H1 (cell line): Measurements from ENCODE around the gene DNASE2B. TPM values are rescaled to one million over a fixed set of nuclear protein-coding genes. Genes with fewer than 3 reads are reported as not detected.

Experiments used
- CTCF ChIA-PET: fragments of 300-600 bp; sonication (Branson Sonifier 250); formaldehyde crosslinking; loops from one replicate; lab custom pipeline; 2021; ENCODE audit not compliant: partially characterized antibody; lab: Charles Lee
- POLR2A ChIA-PET: fragments of 300-600 bp; sonication (Branson Sonifier 250); formaldehyde crosslinking; loops from one replicate; lab custom pipeline; 2021; ENCODE audit warnings: inconsistent platforms; ENCODE audit not compliant: partially characterized antibody; lab: Charles Lee
- DNase-seq, 2 experiments: peaks; one replicate each; pipeline versions ENCODE4 v3.0.0 to v3.0.0-alpha.2; 2010 to 2022; ENCODE audit warnings: low spot score in 2 of 2, low read depth in 1 of 2, mixed read lengths in 1 of 2
- FAIRE-seq: peaks from 2 replicates; lab custom pipeline; 2011; peaks lifted over from hg19 to GRCh38; lab: Jason Lieb, UNC
- H2AFZ ChIP-seq: 2 replicates; pipeline ENCODE4 v1.8.1; 2012; ENCODE audit warnings: low read length, inconsistent platforms
- H2AK5ac ChIP-seq: 2 replicates; pipeline ENCODE4 v1.6.1; 2013; ENCODE audit warnings: low read depth, low read length
- H2BK120ac ChIP-seq: replicated peaks from 2 replicates; pipeline ENCODE3; 2013; ENCODE audit warnings: low read depth, low read length, inconsistent platforms
- H2BK12ac ChIP-seq: 2 replicates; pipeline ENCODE4 v1.6.1; 2013; ENCODE audit warnings: low read depth, low read length
- H2BK15ac ChIP-seq: 2 replicates; pipeline ENCODE4 v1.6.1; 2013; ENCODE audit warnings: low read length
- H2BK20ac ChIP-seq: 2 replicates; pipeline ENCODE4 v1.6.1; 2013; ENCODE audit warnings: low read length
- H2BK5ac ChIP-seq: 2 replicates; pipeline ENCODE4 v1.6.1; 2013; ENCODE audit warnings: low read depth, low read length
- H3K14ac ChIP-seq: 2 replicates; pipeline ENCODE4 v1.6.1; 2013; ENCODE audit warnings: inconsistent platforms; ENCODE audit not compliant: insufficient read length
- H3K18ac ChIP-seq: 2 replicates; pipeline ENCODE4 v1.6.1; 2013; ENCODE audit warnings: low read length; ENCODE audit errors: extremely low read depth
- H3K23ac ChIP-seq: 2 replicates; pipeline ENCODE4 v1.6.1; 2013; ENCODE audit warnings: inconsistent platforms; ENCODE audit not compliant: insufficient read length
- H3K23me2 ChIP-seq: 2 replicates; pipeline ENCODE4 v1.6.1; 2013; ENCODE audit warnings: low read depth, low read length
- H3K27ac ChIP-seq: 2 replicates; pipeline ENCODE4 v1.6.1; 2011; ENCODE audit warnings: low read depth, low read length, inconsistent platforms
- H3K27me3 ChIP-seq, 4 experiments: replicated peaks in 1 of 4; 1 replicate in 1 of 4; 2 replicates in 3 of 4; pipeline versions ENCODE4 v1.6.1 to v1.8.1; 2011 to 2013; ENCODE audit warnings: low read length in 3 of 4, mild to moderate bottlenecking in 3 of 4, inconsistent platforms in 2 of 4, mixed read lengths in 2 of 4, moderate library complexity in 1 of 4; ENCODE audit not compliant: control insufficient read depth in 3 of 4, insufficient read depth in 3 of 4; ENCODE audit errors: extremely low read depth in 1 of 4
- H3K36me3 ChIP-seq, 4 experiments: 2 replicates each; pipeline versions ENCODE4 v1.6.1 to v1.8.1; 2011 to 2013; ENCODE audit warnings: mild to moderate bottlenecking in 4 of 4, low read length in 3 of 4, moderate library complexity in 2 of 4, control low read depth in 1 of 4, inconsistent platforms in 1 of 4; ENCODE audit not compliant: insufficient read depth in 4 of 4, control insufficient read depth in 2 of 4
- H3K4ac ChIP-seq: replicated peaks from 2 replicates; pipeline ENCODE3; 2013; ENCODE audit warnings: low read length, low read depth, mixed read lengths, inconsistent platforms; ENCODE audit not compliant: insufficient read length
- H3K4me1 ChIP-seq, 4 experiments: replicated peaks in 1 of 4; 1 replicate in 1 of 4; 2 replicates in 3 of 4; pipeline versions ENCODE4 v1.6.1 to v1.8.1; 2011 to 2013; ENCODE audit warnings: low read length in 3 of 4, inconsistent platforms in 2 of 4, mixed read lengths in 1 of 4; ENCODE audit not compliant: insufficient read depth in 4 of 4, control insufficient read depth in 3 of 4
- H3K4me2 ChIP-seq, 2 experiments: 2 replicates each; pipeline versions ENCODE4 v1.6.1 to v1.8.1; 2011 to 2013; ENCODE audit warnings: low read depth in 2 of 2, low read length in 2 of 2, control low read depth in 1 of 2, inconsistent platforms in 1 of 2, mild to moderate bottlenecking in 1 of 2; ENCODE audit not compliant: insufficient read depth in 1 of 2
- H3K4me3 ChIP-seq, 4 experiments: fragments of 200-600, 300-600 bp in 1 of 4; sonication (generic), shearing (Covaris generic), sonication (Bioruptor Twin) in 1 of 4; 2 replicates each; pipeline versions ENCODE4 v1.5.1 to v1.8.1; 2011 to 2016; ENCODE audit warnings: low read length in 4 of 4, low read depth in 3 of 4, control low read depth in 2 of 4, inconsistent platforms in 2 of 4, mild to moderate bottlenecking in 2 of 4, mixed read lengths in 1 of 4, moderate library complexity in 1 of 4; ENCODE audit not compliant: insufficient read depth in 2 of 4; ENCODE audit errors: extremely low read depth in 1 of 4
- H3K56ac ChIP-seq: replicated peaks from 2 replicates; pipeline ENCODE3; 2013; ENCODE audit warnings: low read depth, mild to moderate bottlenecking, mixed read lengths, low read length, inconsistent platforms; ENCODE audit not compliant: insufficient read length
- H3K79me1 ChIP-seq: 2 replicates; pipeline ENCODE4 v1.6.1; 2013; ENCODE audit warnings: low read depth, low read length, control low read depth
- H3K79me2 ChIP-seq, 2 experiments: 2 replicates each; pipeline versions ENCODE4 v1.6.1 to v1.8.1; 2012 to 2013; ENCODE audit warnings: low read length in 2 of 2, mild to moderate bottlenecking in 2 of 2, inconsistent platforms in 1 of 2; ENCODE audit not compliant: insufficient read depth in 2 of 2, control insufficient read depth in 1 of 2
- H3K9ac ChIP-seq, 4 experiments: replicated peaks in 1 of 4; 1 replicate in 1 of 4; 2 replicates in 3 of 4; pipeline versions ENCODE4 v1.6.1 to v1.8.1; 2011 to 2013; ENCODE audit warnings: low read depth in 3 of 4, low read length in 3 of 4, control low read depth in 2 of 4, mild to moderate bottlenecking in 2 of 4, moderate library complexity in 2 of 4, inconsistent platforms in 1 of 4; ENCODE audit errors: extremely low read depth in 1 of 4
- H3K9me3 ChIP-seq, 2 experiments: 2 replicates each; pipeline versions ENCODE4 v1.6.1 to v1.8.1; 2012 to 2013; ENCODE audit warnings: mild to moderate bottlenecking in 2 of 2, moderate library complexity in 2 of 2, control low read depth in 1 of 2, inconsistent platforms in 1 of 2, low read depth in 1 of 2, low read length in 1 of 2, mixed read lengths in 1 of 2; ENCODE audit not compliant: insufficient read depth in 2 of 2
- H4K20me1 ChIP-seq, 2 experiments: replicated peaks in 1 of 2; 2 replicates each; pipeline versions ENCODE3 to v1.8.1; 2011 to 2013; ENCODE audit warnings: inconsistent platforms in 2 of 2, low read length in 2 of 2, mild to moderate bottlenecking in 1 of 2; ENCODE audit not compliant: insufficient read depth in 2 of 2, control insufficient read depth in 1 of 2
- H4K5ac ChIP-seq: 2 replicates; pipeline ENCODE4 v1.6.1; 2013; ENCODE audit warnings: low read length, low read depth, mixed read lengths, inconsistent platforms; ENCODE audit not compliant: insufficient read length
- H4K8ac ChIP-seq: 2 replicates; pipeline ENCODE4 v1.8.0; 2013; ENCODE audit warnings: mild to moderate bottlenecking, moderate library complexity, low read length, inconsistent platforms; ENCODE audit not compliant: insufficient read depth; ENCODE audit errors: extremely low read depth
- H4K91ac ChIP-seq: replicated peaks from 2 replicates; pipeline ENCODE3; 2013; ENCODE audit warnings: low read length, mixed read lengths, inconsistent platforms; ENCODE audit not compliant: insufficient read length
- ATF2 ChIP-seq: IDR thresholded peaks from 2 replicates; pipeline ENCODE4 v1.6.1; 2012; ENCODE audit warnings: low read length, inconsistent platforms
- CBX5 ChIP-seq: fragments of 300-800, 300-1000 bp; sonication (generic); IDR thresholded peaks from 2 replicates; pipeline ENCODE4 v1.7.1; 2016; ENCODE audit warnings: antibody characterized with exemption, low read length, low read depth
- CHD1 ChIP-seq: IDR thresholded peaks from 2 replicates; pipeline ENCODE4 v1.6.1; 2012; ENCODE audit warnings: low read depth, low read length, improper control_type of control experiment
- CREB1 ChIP-seq: IDR thresholded peaks from 2 replicates; pipeline ENCODE4 v1.6.1; 2012; ENCODE audit warnings: inconsistent platforms
- E2F6 ChIP-seq: IDR thresholded peaks from 2 replicates; pipeline ENCODE4 v1.6.1; 2012; ENCODE audit warnings: inconsistent platforms
- NRF1 ChIP-seq: IDR thresholded peaks from 2 replicates; pipeline ENCODE4 v1.6.1; 2011; ENCODE audit warnings: mild to moderate bottlenecking, low read depth, low read length, improper control_type of control experiment
- POLR2A ChIP-seq, 2 experiments: IDR thresholded peaks; 1 replicate in 1 of 2; 2 replicates in 1 of 2; pipeline ENCODE4 v1.6.1; 2011; ENCODE audit warnings: low read depth in 2 of 2, low read length in 2 of 2, mild to moderate bottlenecking in 2 of 2; ENCODE audit errors: control extremely low read depth in 1 of 2
- SP4 ChIP-seq: IDR thresholded peaks from 2 replicates; pipeline ENCODE4 v1.6.1; 2012; ENCODE audit warnings: low read length, inconsistent platforms
- SUZ12 ChIP-seq: fragments of 200-600 bp; sonication (generic); IDR thresholded peaks from 2 replicates; pipeline ENCODE4 v1.6.1; 2012; ENCODE audit warnings: mild to moderate bottlenecking, inconsistent platforms, low read length, moderate library complexity, mixed read lengths
- TAF7 ChIP-seq: optimal IDR thresholded peaks from 2 replicates; pipeline ENCODE3; 2011; ENCODE audit warnings: low read depth, mild to moderate bottlenecking, inconsistent platforms, low read length, moderate library complexity, borderline replicate concordance
- TEAD4 ChIP-seq: IDR thresholded peaks from 2 replicates; pipeline ENCODE4 v1.6.1; 2012; ENCODE audit warnings: low read depth, low read length, inconsistent platforms, mixed read lengths
- polyA plus RNA-seq, 7 experiments: library from polyadenylated mRNA; depleted of rRNA in 3 of 7; stranded (reverse) in 5 of 7; unstranded in 2 of 7; fragments of >200 nt in 5 of 7; fragments of 200-250 nt in 2 of 7; gene quantifications; 1 replicate in 5 of 7; 2 replicates in 1 of 7; 4 replicates in 1 of 7; pipeline versions ENCODE4 v1.2.1 to v1.2.3, GENCODE V29; 2011 to 2013; ENCODE audit warnings: missing spikeins in 2 of 7, mixed read lengths in 2 of 7
- total RNA-seq: library from RNA; stranded (reverse); fragmentation: NEBNext Ultra II Directional; extraction: Animal tissue kit (Norgen Biotek cat#: 25700); gene quantifications from 2 replicates; pipeline ENCODE4 v1.2.1, GENCODE V29; 2021

Gene DNASE2B
- total and polyA plus RNA-seq, 2 of the 8 experiments (the other 6 are each of a cell fraction or from before 2014, with no cell fraction given), result not detected

DNA sequence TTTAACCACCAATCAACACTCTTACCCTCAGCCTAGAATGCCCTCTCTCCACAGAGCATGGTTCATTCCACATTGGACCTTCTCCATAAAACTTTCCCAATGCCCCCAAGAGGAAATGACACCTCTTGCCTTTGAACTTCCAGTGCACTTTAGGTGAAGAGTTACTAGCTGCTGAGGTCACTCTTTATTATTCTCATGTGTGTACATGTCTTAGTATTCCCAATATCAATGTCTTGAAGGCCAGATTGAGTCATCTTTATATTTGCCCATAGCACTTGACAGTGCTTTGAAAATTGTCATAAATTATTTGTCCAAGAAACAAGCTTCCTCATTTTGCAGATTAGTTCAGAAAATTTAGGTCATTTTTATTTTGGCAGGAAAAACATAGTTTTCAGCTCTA is 8.1 kb upstream of the DNASE2B start:
- Histone ChIP-seq H3K79me1 (no peaks in the 10 kb centered on the region), H3K27me3 (no peaks in the 10 kb centered on the region), H3K9ac (no peak overlapping the region), H3K14ac (no peak overlapping the region), H4K20me1 (no peaks in the 10 kb centered on the region), H3K36me3 (no peaks in the 10 kb centered on the region), H3K27ac (no peak overlapping the region), H4K91ac (no peak overlapping the region), H3K18ac (no peak overlapping the region), H3K4me2 (no peak overlapping the region), H2BK20ac (no peak overlapping the region), H2AFZ (no peak overlapping the region), H2BK120ac (no peak overlapping the region), H4K8ac (no peak overlapping the region), H3K9me3 (no peaks in the 10 kb centered on the region), H3K4me3 (no peak overlapping the region), H2AK5ac (no peak overlapping the region), H3K56ac (no peak overlapping the region), H3K4me1 (peaks cover 0 to 3% (median 1%) of the 10 kb centered on the region in 4 experiments; a peak in 2 of 7 replicates), H4K5ac (no peak overlapping the region), H3K23ac (no peak overlapping the region), H3K4ac (no peak overlapping the region), H2BK5ac (no peak overlapping the region), H2BK12ac (no peak overlapping the region), H2BK15ac (no peak overlapping the region), H3K79me2 (no peaks in the 10 kb centered on the region), H3K23me2 (no peaks in the 10 kb centered on the region)
- CTCF ChIA-PET, result interaction anchor here (0.8 to 1.6 kb wide), 4 partner anchors 9 to 458 kb away, joined by 3 to 4 read pairs (median 3); no protein-coding TSS in a partner anchor
- FAIRE-seq (no peak), DNase-seq (no peak)
- TF ChIP-seq E2F6 (no peak), POLR2A (IDR thresholded peaks at IDR 0.05; ENCODE audit: control extremely low read depth in 1 of 2, low read depth in 2 of 2, low read length in 2 of 2) (no peak), ATF2 (no peak), TAF7 (no peak), TEAD4 (no peak), CBX5 (no peak), SP4 (no peak), CREB1 (no peak), CHD1 (no peak), SUZ12 (no peak), NRF1 (no peak)
- POLR2A ChIA-PET, result interaction anchor here (0.6 kb wide), 2 partner anchors 91 to 409 kb away, joined by 3 read pairs; no protein-coding TSS in a partner anchor
